Measurements from ENCODE around the gene FITM2.

DNA sequence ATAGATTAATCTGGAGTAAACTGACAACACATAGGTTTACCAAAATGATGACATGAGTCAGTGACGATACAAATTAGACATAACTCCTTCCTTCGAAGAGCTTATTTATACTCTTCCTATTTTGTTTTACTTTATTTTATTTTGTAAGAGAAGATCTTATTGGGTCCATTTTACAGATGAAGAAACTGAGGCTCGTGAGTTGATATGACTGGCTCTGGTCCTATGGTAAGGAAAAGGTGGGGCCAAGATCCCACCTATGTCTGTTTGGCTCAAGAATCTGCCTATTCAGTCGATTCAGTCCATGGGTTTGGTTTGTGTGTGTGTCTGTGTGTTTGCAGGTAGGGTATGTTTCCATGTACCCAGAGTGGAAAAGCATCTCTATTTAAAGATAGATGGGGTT is 17.4 kb upstream of the FITM2 start:
- TF ChIP-seq, protein P1, sequence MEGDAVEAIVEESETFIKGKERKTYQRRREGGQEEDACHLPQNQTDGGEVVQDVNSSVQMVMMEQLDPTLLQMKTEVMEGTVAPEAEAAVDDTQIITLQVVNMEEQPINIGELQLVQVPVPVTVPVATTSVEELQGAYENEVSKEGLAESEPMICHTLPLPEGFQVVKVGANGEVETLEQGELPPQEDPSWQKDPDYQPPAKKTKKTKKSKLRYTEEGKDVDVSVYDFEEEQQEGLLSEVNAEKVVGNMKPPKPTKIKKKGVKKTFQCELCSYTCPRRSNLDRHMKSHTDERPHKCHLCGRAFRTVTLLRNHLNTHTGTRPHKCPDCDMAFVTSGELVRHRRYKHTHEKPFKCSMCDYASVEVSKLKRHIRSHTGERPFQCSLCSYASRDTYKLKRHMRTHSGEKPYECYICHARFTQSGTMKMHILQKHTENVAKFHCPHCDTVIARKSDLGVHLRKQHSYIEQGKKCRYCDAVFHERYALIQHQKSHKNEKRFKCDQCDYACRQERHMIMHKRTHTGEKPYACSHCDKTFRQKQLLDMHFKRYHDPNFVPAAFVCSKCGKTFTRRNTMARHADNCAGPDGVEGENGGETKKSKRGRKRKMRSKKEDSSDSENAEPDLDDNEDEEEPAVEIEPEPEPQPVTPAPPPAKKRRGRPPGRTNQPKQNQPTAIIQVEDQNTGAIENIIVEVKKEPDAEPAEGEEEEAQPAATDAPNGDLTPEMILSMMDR (IDR thresholded peaks at IDR 0.05) = no peak
- no peak for TF ChIP-seq POLR2AphosphoS5 (IDR thresholded peaks at IDR 0.05)
- TF ChIP-seq POLR2A (IDR thresholded peaks at IDR 0.05) = no peak
- no peak for TF ChIP-seq EP300 (IDR thresholded peaks at IDR 0.05)

Measured in upper lobe of left lung (tissue), 4 donors.